ENCODE data around the gene HDAC7. TPM values are rescaled to one million over a fixed set of nuclear protein-coding genes. Genes with fewer than 3 reads are reported as not detected.
"Not testable (repeated sequence)": the region's sequence is repeated elsewhere in the genome, so short reads cannot be mapped to it uniquely, and the experiment has no call there.

The HDAC7 gene
- total and polyA plus RNA-seq, 5 experiments from 2014 or later = 10.2 to 165 (median 30.5) TPM

- POLR2A ChIA-PET = no interaction called here
- DNase-seq (no peak), ATAC-seq (no peak)
- no peaks in the 10 kb centered on the region for H3K4me1 Mint-ChIP-seq
- H3K27me3 Mint-ChIP-seq = peaks cover 0 to 4% (median 0%) of the 10 kb centered on the region in 5 donors
- no peak overlapping the region for H3K4me3 Mint-ChIP-seq
- no peak overlapping the region for H3K27ac Mint-ChIP-seq
- H3K9me3 Mint-ChIP-seq = no peaks in the 10 kb centered on the region
- no peaks in the 10 kb centered on the region for H3K36me3 Mint-ChIP-seq
These were observed 24.7 kb upstream of the HDAC7 start for GRCh38 chr12:47844264-47845019.

GRCh38 chr12:47843226-47843980, 23.7 kb upstream of the HDAC7 start:
- POLR2A ChIA-PET = interaction anchor here (0.7 to 1.1 kb wide), 2 partner anchors 39 to 1782 kb away, joined by 3 to 4 read pairs; no protein-coding TSS in a partner anchor
- Mint-ChIP-seq H3K27ac (no peak overlapping the region), H3K4me3 (no peak overlapping the region), H3K27me3 (peaks cover 0 to 4% (median 0%) of the 10 kb centered on the region in 5 donors), H3K9me3 (no peaks in the 10 kb centered on the region), H3K4me1 (peaks cover 0 to 3% (median 2%) of the 10 kb centered on the region in 4 donors), H3K36me3 (no peaks in the 10 kb centered on the region)
- ATAC-seq (no peak), DNase-seq (peak in 1 of 10 donors; percentile 52)

GRCh38 chr12:47842543-47842942, 22.8 kb upstream of the HDAC7 start:
- not testable (repeated sequence) for H3K27me3 Mint-ChIP-seq, ATAC-seq
- POLR2A ChIA-PET = interaction anchor here (0.6 to 1.1 kb wide), 5 partner anchors 14 to 1781 kb away, joined by 3 to 4 read pairs (median 4); no protein-coding TSS in a partner anchor

GRCh38 chr12:47841910-47842309, 22.2 kb upstream of the HDAC7 start:
- DNase-seq = no peak
- no peak overlapping the region for H3K27ac Mint-ChIP-seq

More at GRCh38 chr12:47842543-47842942, 22.8 kb upstream of the HDAC7 start:
- H3K4me1 Mint-ChIP-seq = peaks cover 6 to 11% (median 8%) of the 10 kb centered on the region in 4 donors
- DNase-seq = peak in 1 of 10 donors; percentile 56
- H3K4me3 Mint-ChIP-seq, H3K9me3 Mint-ChIP-seq, H3K27ac Mint-ChIP-seq, H3K36me3 Mint-ChIP-seq: not testable (repeated sequence)

GRCh38 chr12:47841501-47841900, 21.8 kb upstream of the HDAC7 start:
- peaks cover 12 to 21% (median 18%) of the 10 kb centered on the region in 4 donors for H3K4me1 Mint-ChIP-seq
- DNase-seq (no peak), ATAC-seq (no peak)
- peaks cover 0 to 2% (median 0%) of the 10 kb centered on the region in 5 donors for H3K27me3 Mint-ChIP-seq
- peak overlapping the region in 1 of 10 donors; percentile 60 for H3K27ac Mint-ChIP-seq
- H3K4me3 Mint-ChIP-seq = no peak overlapping the region
- no peaks in the 10 kb centered on the region for H3K9me3 Mint-ChIP-seq
- POLR2A ChIA-PET = interaction anchor here (1.1 kb wide), 1 partner anchor 40 kb away, joined by 3 read pairs; no protein-coding TSS in a partner anchor
- no peaks in the 10 kb centered on the region for H3K36me3 Mint-ChIP-seq

More at GRCh38 chr12:47841910-47842309, 22.2 kb upstream of the HDAC7 start:
- H3K9me3 Mint-ChIP-seq = no peaks in the 10 kb centered on the region
- peaks cover 10 to 17% (median 14%) of the 10 kb centered on the region in 4 donors for H3K4me1 Mint-ChIP-seq
- ATAC-seq = no peak
- peaks cover 0 to 4% (median 0%) of the 10 kb centered on the region in 5 donors for H3K27me3 Mint-ChIP-seq
- POLR2A ChIA-PET = interaction anchor here (0.6 to 1.1 kb wide), 3 partner anchors 13 to 40 kb away, joined by 3 to 4 read pairs (median 4); no protein-coding TSS in a partner anchor
- H3K36me3 Mint-ChIP-seq = no peaks in the 10 kb centered on the region
- H3K4me3 Mint-ChIP-seq = no peak overlapping the region

- peaks cover 18 to 31% (median 27%) of the 10 kb centered on the region in 4 donors for H3K4me1 Mint-ChIP-seq
- DNase-seq (no peak), ATAC-seq (no peak)
- no peaks in the 10 kb centered on the region for H3K9me3 Mint-ChIP-seq
- POLR2A ChIA-PET = interaction anchor here (0.9 to 3.8 kb wide), 2 partner anchors 27 to 99 kb away, joined by 3 to 18 read pairs; no protein-coding TSS in a partner anchor
- no peaks in the 10 kb centered on the region for H3K36me3 Mint-ChIP-seq
- no peak overlapping the region for H3K4me3 Mint-ChIP-seq
- no peak overlapping the region for H3K27ac Mint-ChIP-seq
- peaks cover 0 to 2% (median 0%) of the 10 kb centered on the region in 5 donors for H3K27me3 Mint-ChIP-seq
These were observed 20.9 kb upstream of the HDAC7 start for GRCh38 chr12:47840571-47840970.

- Mint-ChIP-seq H3K36me3 (no peaks in the 10 kb centered on the region), H3K27ac (peak overlapping the region in 1 of 10 donors; percentile 61), H3K4me1 (peaks cover 21 to 42% (median 39%) of the 10 kb centered on the region in 4 donors), H3K9me3 (no peaks in the 10 kb centered on the region), H3K4me3 (no peak overlapping the region), H3K27me3 (peaks cover 0 to 1% (median 0%) of the 10 kb centered on the region in 5 donors)
- POLR2A ChIA-PET = interaction anchor here (0.6 to 3.8 kb wide), 14 partner anchors 17 to 186 kb away, joined by 3 to 21 read pairs (median 5); partner anchors contain the start of genes HDAC7 and SLC48A1
- DNase-seq (peak in 1 of 10 donors; percentile 46), ATAC-seq (no peak)
These were observed 19.6 kb upstream of the HDAC7 start for GRCh38 chr12:47839214-47839876.

GRCh38 chr12:47838286-47838931, 18.7 kb upstream of the HDAC7 start:
- peak; percentile 26 to 42 for ATAC-seq
- peaks cover 0 to 1% (median 0%) of the 10 kb centered on the region in 5 donors for H3K27me3 Mint-ChIP-seq
- H3K27ac Mint-ChIP-seq = peak overlapping the region in 4 of 10 donors; percentile 39 to 65 (median 45)
- POLR2A ChIA-PET = interaction anchor here (0.8 to 3.8 kb wide), 19 partner anchors 12 to 123 kb away, joined by 3 to 21 read pairs (median 5); partner anchors contain the start of genes HDAC7 and SLC48A1
- H3K4me1 Mint-ChIP-seq = peaks cover 29 to 51% (median 49%) of the 10 kb centered on the region in 4 donors
- H3K4me3 Mint-ChIP-seq = no peak overlapping the region
- no peaks in the 10 kb centered on the region for H3K9me3 Mint-ChIP-seq
- peak in 7 of 10 donors; percentile 19 to 71 (median 45) for DNase-seq
- no peaks in the 10 kb centered on the region for H3K36me3 Mint-ChIP-seq

GRCh38 chr12:47837190-47838171, 17.8 kb upstream of the HDAC7 start:
- peak overlapping the region; percentile 11 to 89 (median 68) for H3K27ac Mint-ChIP-seq
- peaks cover 36 to 61% (median 57%) of the 10 kb centered on the region in 4 donors for H3K4me1 Mint-ChIP-seq
- ATAC-seq = peak; percentile 24 to 29
- POLR2A ChIA-PET = interaction anchor here (0.7 to 3.8 kb wide), 15 partner anchors 11 to 121 kb away, joined by 3 to 21 read pairs (median 5); partner anchors contain the start of gene SLC48A1
- DNase-seq = peak; percentile 33 to 77 (median 66)
- peak overlapping the region in 4 of 10 donors; percentile 4 to 31 (median 10) for H3K4me3 Mint-ChIP-seq
- no peaks in the 10 kb centered on the region for H3K36me3 Mint-ChIP-seq
- no peaks in the 10 kb centered on the region for H3K9me3 Mint-ChIP-seq
- no peaks in the 10 kb centered on the region for H3K27me3 Mint-ChIP-seq

- no peaks in the 10 kb centered on the region for H3K9me3 Mint-ChIP-seq
- peak overlapping the region; percentile 34 to 95 (median 61) for H3K27ac Mint-ChIP-seq
- no peaks in the 10 kb centered on the region for H3K27me3 Mint-ChIP-seq
- H3K36me3 Mint-ChIP-seq = no peaks in the 10 kb centered on the region
- ATAC-seq (no peak), DNase-seq (no peak)
- H3K4me3 Mint-ChIP-seq = peak overlapping the region in 1 of 10 donors; percentile 4
- POLR2A ChIA-PET = interaction anchor here (1.2 to 10.6 kb wide), 5 partner anchors 9 to 74 kb away, joined by 3 to 514 read pairs (median 5); partner anchors contain the start of gene HDAC7
- H3K4me1 Mint-ChIP-seq = peaks cover 46 to 78% (median 74%) of the 10 kb centered on the region in 4 donors
These were observed 16.1 kb upstream of the HDAC7 start for GRCh38 chr12:47835831-47836155.
